DOHH2 (cell line): ENCODE results near the gene KBTBD6.

Experiments
- H3F3A ChIP-seq: fragments of 200-600 bp; sonication (generic), shearing (Covaris generic); 2 replicates; pipeline ENCODE4 v1.6.0; 2016; ENCODE audit warnings: antibody characterized with exemption, mild to moderate bottlenecking; ENCODE audit not compliant: control insufficient read depth, insufficient read depth
- H3K27ac ChIP-seq: fragments of 200-600 bp; sonication (generic); 2 replicates; pipeline ENCODE4 v1.5.1; 2014; ENCODE audit warnings: low read depth, mild to moderate bottlenecking, low read length, moderate library complexity
- H3K27me3 ChIP-seq: fragments of 200-600 bp; sonication (generic); 2 replicates; pipeline ENCODE4 v1.6.1; 2014; ENCODE audit warnings: mild to moderate bottlenecking, low read length, mixed read lengths; ENCODE audit not compliant: control insufficient read depth
- H3K36me3 ChIP-seq: fragments of 200-600 bp; sonication (generic); 2 replicates; pipeline ENCODE4 v1.6.1; 2014; ENCODE audit warnings: mild to moderate bottlenecking, low read length, moderate library complexity, mixed read lengths; ENCODE audit not compliant: control insufficient read depth
- H3K4me1 ChIP-seq: fragments of 200-600 bp; sonication (generic); 2 replicates; pipeline ENCODE4 v1.6.1; 2014; ENCODE audit warnings: mild to moderate bottlenecking, low read length, mixed read lengths; ENCODE audit not compliant: control insufficient read depth
- H3K4me2 ChIP-seq: fragments of 200-600 bp; sonication (generic); 2 replicates; pipeline ENCODE4 v1.6.0; 2014; ENCODE audit warnings: mild to moderate bottlenecking, low read length, moderate library complexity
- H3K4me3 ChIP-seq: fragments of 200-600 bp; sonication (generic); 2 replicates; pipeline ENCODE4 v1.5.1; 2014; ENCODE audit warnings: mild to moderate bottlenecking, low read length, mixed read lengths
- H3K79me2 ChIP-seq: fragments of 200-600 bp; sonication (generic); 2 replicates; pipeline ENCODE4 v1.6.1; 2014; ENCODE audit warnings: mild to moderate bottlenecking, low read length, mixed read lengths; ENCODE audit not compliant: control insufficient read depth
- H3K9me2 ChIP-seq: fragments of 200-600 bp; sonication (generic); replicated peaks from 2 replicates; pipeline ENCODE4 v1.6.1; 2014; ENCODE audit warnings: mild to moderate bottlenecking, low read length, mixed read lengths; ENCODE audit not compliant: control insufficient read depth
- H3K9me3 ChIP-seq: fragments of 200-600 bp; sonication (generic); 2 replicates; pipeline ENCODE4 v1.6.1; 2014; ENCODE audit warnings: antibody characterized with exemption, low read length, mixed read lengths; ENCODE audit not compliant: control insufficient read depth, insufficient read depth
- H4K20me1 ChIP-seq: fragments of 200-600 bp; sonication (generic); 2 replicates; pipeline ENCODE4 v1.6.0; 2014; ENCODE audit warnings: low read depth, mild to moderate bottlenecking, antibody characterized with exemption, low read length, moderate library complexity; ENCODE audit not compliant: control insufficient read depth, insufficient read depth
- EZH2phosphoT487 ChIP-seq: fragments of 200-600 bp; sonication (generic); IDR thresholded peaks from 2 replicates; pipeline ENCODE4 v1.6.1; 2017; ENCODE audit warnings: borderline replicate concordance, mild to moderate bottlenecking, antibody characterized with exemption, low read length, moderate library complexity, mixed read lengths
- TF ChIP-seq, protein P1 (sequence below): fragments of 200-600 bp; sonication (generic); IDR thresholded peaks from one replicate; pipeline ENCODE4 v1.5.1; 2014; ENCODE audit warnings: antibody characterized with exemption, mild to moderate bottlenecking, low read depth, low read length; ENCODE audit not compliant: poor library complexity, severe bottlenecking

The KBTBD6 gene

DNA sequence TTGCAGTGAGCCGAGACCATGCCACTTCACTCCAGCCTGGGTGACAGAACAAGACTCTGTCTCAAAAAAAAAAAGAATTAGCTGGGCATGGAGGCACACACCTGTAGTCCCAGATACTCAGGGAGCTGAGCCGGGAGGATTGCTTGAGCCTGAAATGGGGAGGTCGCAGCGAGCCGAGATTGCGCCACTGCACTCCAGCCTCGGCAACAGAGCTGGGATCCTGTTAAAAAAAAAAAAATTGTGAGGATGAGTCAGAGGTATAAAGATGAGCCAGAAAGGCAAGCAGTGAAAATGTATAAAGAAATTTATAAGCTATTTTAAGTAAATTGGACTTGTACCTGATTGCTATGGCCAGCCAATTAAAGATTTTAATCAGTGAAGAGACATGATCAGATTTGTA is 21.1 kb downstream of the KBTBD6 start:
- Histone ChIP-seq H3K9me2 (no peaks in the 10 kb centered on the region), H3K27ac (no peak overlapping the region), H4K20me1 (no peaks in the 10 kb centered on the region), H3K4me2 (no peak overlapping the region), H3K4me3 (no peak overlapping the region), H3K9me3 (0 out of 2 replicates have a peak, but pooled peaks cover 3% of the 10 kb centered on the region), H3K4me1 (no peaks in the 10 kb centered on the region), H3K27me3 (no peaks in the 10 kb centered on the region), H3K36me3 (no peaks in the 10 kb centered on the region), H3K79me2 (no peaks in the 10 kb centered on the region), H3F3A (no peaks in the 10 kb centered on the region)
- no peak for TF ChIP-seq EZH2phosphoT487
- TF ChIP-seq, protein P1, sequence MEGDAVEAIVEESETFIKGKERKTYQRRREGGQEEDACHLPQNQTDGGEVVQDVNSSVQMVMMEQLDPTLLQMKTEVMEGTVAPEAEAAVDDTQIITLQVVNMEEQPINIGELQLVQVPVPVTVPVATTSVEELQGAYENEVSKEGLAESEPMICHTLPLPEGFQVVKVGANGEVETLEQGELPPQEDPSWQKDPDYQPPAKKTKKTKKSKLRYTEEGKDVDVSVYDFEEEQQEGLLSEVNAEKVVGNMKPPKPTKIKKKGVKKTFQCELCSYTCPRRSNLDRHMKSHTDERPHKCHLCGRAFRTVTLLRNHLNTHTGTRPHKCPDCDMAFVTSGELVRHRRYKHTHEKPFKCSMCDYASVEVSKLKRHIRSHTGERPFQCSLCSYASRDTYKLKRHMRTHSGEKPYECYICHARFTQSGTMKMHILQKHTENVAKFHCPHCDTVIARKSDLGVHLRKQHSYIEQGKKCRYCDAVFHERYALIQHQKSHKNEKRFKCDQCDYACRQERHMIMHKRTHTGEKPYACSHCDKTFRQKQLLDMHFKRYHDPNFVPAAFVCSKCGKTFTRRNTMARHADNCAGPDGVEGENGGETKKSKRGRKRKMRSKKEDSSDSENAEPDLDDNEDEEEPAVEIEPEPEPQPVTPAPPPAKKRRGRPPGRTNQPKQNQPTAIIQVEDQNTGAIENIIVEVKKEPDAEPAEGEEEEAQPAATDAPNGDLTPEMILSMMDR = no peak

DNA sequence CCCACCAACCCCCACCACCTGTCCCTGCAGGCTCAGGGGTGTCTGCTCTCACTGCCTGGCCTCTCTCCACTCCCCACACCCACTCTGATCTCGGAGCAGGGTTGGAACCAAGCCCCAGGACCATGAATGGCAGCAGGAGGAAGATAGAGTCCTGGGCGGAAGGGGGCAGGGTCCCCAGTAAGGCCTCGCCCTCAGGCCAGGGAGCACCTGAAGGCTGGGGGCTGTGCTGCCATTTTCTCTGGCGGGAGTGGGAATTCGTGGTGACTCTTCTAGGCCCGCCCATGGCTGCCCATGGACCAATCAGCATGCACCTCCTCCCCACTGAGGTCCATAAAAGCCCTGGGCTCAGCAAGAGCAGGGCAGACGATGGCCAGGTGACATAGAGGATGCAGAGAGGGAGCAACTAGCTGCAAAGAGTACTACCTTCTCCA is 25.0 kb downstream of the KBTBD6 start:
- H3K4me1 ChIP-seq = no peaks in the 10 kb centered on the region
- H3F3A ChIP-seq = no peaks in the 10 kb centered on the region
- H3K4me2 ChIP-seq = no peak overlapping the region
- H4K20me1 ChIP-seq = no peaks in the 10 kb centered on the region
- no peaks in the 10 kb centered on the region for H3K36me3 ChIP-seq
- H3K9me2 ChIP-seq = no peaks in the 10 kb centered on the region
- TF ChIP-seq, protein P1 = no peak
- no peak for TF ChIP-seq EZH2phosphoT487
- no peak overlapping the region for H3K27ac ChIP-seq
- H3K4me3 ChIP-seq = no peak overlapping the region
- no peaks in the 10 kb centered on the region for H3K27me3 ChIP-seq
- 0 out of 2 replicates have a peak, but pooled peaks cover 3% of the 10 kb centered on the region for H3K9me3 ChIP-seq
- H3K79me2 ChIP-seq = no peaks in the 10 kb centered on the region

DNA sequence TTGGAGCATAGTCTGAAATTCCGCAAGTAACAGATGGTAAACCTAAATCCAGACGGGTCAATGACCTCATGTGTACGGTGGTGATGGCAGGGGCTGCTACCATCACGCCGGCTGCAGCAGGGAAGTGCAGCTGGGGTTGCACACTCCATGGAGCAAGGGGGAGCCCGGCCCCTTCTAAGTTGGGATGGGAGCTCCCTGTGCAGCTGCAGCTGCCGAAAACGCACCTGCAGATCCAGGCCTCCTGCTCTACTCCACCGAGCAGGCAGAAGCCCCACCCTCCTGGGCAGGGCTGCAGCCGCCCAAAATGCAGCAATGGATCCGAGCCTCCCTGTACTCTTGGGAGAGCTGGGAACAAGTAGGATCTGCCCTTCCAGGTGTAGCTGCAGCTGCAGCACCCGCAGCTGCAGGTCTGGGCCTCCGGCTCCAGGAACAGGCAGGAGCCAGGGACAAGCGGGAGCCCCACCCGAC is 25.5 kb downstream of the KBTBD6 start:
- H3K9me2 ChIP-seq = no peaks in the 10 kb centered on the region
- H3K4me3 ChIP-seq = no peak overlapping the region
- no peaks in the 10 kb centered on the region for H3F3A ChIP-seq
- H3K9me3 ChIP-seq = 0 out of 2 replicates have a peak, but pooled peaks cover 3% of the 10 kb centered on the region
- no peak overlapping the region for H3K27ac ChIP-seq
- no peaks in the 10 kb centered on the region for H4K20me1 ChIP-seq
- TF ChIP-seq EZH2phosphoT487 = no peak
- TF ChIP-seq, protein P1 = no peak
- H3K4me2 ChIP-seq = no peak overlapping the region
- H3K4me1 ChIP-seq = no peaks in the 10 kb centered on the region
- H3K36me3 ChIP-seq = no peaks in the 10 kb centered on the region
- H3K79me2 ChIP-seq = no peaks in the 10 kb centered on the region
- no peaks in the 10 kb centered on the region for H3K27me3 ChIP-seq
